ENCODE results near the gene PARD6G. TPM values are rescaled to one million over a fixed set of nuclear protein-coding genes. Genes with fewer than 3 reads are reported as not detected.

PARD6G gene
- polyA plus RNA-seq, 1 of the 3 experiments (the other 2 are of a cell fraction) = 4.3 TPM

- CTCF ChIA-PET = interaction anchor here (1.5 to 3.6 kb wide), 3 partner anchors 9 to 56 kb away, joined by 3 to 15 read pairs (median 10); no protein-coding TSS in a partner anchor
- TF ChIP-seq ELF1 (IDR thresholded peaks at IDR 0.05) (no peak), USF2 (IDR thresholded peaks at IDR 0.05; ENCODE audit: borderline replicate concordance, low read depth, low read length) (no peak), JUND (IDR thresholded peaks at IDR 0.05) (no peak), GATA2 (CRISPR knock-in tag; IDR thresholded peaks at IDR 0.05) (no peak), RFX5 (IDR thresholded peaks at IDR 0.05; ENCODE audit: low read length) (no peak), FOXJ3 (CRISPR knock-in tag; IDR thresholded peaks at IDR 0.05) (no peak)
- TF ChIP-seq, protein P1, sequence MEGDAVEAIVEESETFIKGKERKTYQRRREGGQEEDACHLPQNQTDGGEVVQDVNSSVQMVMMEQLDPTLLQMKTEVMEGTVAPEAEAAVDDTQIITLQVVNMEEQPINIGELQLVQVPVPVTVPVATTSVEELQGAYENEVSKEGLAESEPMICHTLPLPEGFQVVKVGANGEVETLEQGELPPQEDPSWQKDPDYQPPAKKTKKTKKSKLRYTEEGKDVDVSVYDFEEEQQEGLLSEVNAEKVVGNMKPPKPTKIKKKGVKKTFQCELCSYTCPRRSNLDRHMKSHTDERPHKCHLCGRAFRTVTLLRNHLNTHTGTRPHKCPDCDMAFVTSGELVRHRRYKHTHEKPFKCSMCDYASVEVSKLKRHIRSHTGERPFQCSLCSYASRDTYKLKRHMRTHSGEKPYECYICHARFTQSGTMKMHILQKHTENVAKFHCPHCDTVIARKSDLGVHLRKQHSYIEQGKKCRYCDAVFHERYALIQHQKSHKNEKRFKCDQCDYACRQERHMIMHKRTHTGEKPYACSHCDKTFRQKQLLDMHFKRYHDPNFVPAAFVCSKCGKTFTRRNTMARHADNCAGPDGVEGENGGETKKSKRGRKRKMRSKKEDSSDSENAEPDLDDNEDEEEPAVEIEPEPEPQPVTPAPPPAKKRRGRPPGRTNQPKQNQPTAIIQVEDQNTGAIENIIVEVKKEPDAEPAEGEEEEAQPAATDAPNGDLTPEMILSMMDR (IDR thresholded peaks at IDR 0.05) = no peak
- Histone ChIP-seq H3F3A (replicated peaks; ENCODE audit: insufficient read depth) (no peaks in the 10 kb centered on the region), H2AFZ (ENCODE audit: low read depth) (no peak overlapping the region), H3K4me3 (ENCODE audit: low read depth in 2 of 2, low read length in 1 of 2) (no peak overlapping the region), H3K9me3 (no peaks in the 10 kb centered on the region), H3K4me1 (ENCODE audit: control insufficient read depth in 1 of 2, insufficient read depth in 2 of 2, low read depth in 1 of 2, low read length in 1 of 2) (peaks cover 0 to 8% of the 10 kb centered on the region in 2 experiments; a peak in 1 of 4 replicates), H4K20me1 (ENCODE audit: insufficient read depth) (no peaks in the 10 kb centered on the region), H3K4me2 (no peak overlapping the region), H3K9me2 (no peaks in the 10 kb centered on the region), H3K27ac (ENCODE audit: low read depth in 2 of 2, low read length in 1 of 2) (no peak overlapping the region; a peak in 1 of 4 replicates), H3K79me2 (ENCODE audit: insufficient read depth) (no peaks in the 10 kb centered on the region), H3K27me3 (ENCODE audit: insufficient read depth) (no peaks in the 10 kb centered on the region), H3K36me3 (replicated peaks in 1 of 2; ENCODE audit: control insufficient read depth in 1 of 2, insufficient read depth in 2 of 2, low read length in 1 of 2) (no peaks in the 10 kb centered on the region), H3K9ac (no peak overlapping the region)
- POLR2A ChIA-PET = no interaction called here
- 88% methylated on average over 5 of the region's 9 CpGs for WGBS (ENCODE audit: low lambda C conversion rate)
- no peak for DNase-seq
Measured at GRCh38 chr18:80201739-80202138, 45.6 kb downstream of the PARD6G start.

DNA sequence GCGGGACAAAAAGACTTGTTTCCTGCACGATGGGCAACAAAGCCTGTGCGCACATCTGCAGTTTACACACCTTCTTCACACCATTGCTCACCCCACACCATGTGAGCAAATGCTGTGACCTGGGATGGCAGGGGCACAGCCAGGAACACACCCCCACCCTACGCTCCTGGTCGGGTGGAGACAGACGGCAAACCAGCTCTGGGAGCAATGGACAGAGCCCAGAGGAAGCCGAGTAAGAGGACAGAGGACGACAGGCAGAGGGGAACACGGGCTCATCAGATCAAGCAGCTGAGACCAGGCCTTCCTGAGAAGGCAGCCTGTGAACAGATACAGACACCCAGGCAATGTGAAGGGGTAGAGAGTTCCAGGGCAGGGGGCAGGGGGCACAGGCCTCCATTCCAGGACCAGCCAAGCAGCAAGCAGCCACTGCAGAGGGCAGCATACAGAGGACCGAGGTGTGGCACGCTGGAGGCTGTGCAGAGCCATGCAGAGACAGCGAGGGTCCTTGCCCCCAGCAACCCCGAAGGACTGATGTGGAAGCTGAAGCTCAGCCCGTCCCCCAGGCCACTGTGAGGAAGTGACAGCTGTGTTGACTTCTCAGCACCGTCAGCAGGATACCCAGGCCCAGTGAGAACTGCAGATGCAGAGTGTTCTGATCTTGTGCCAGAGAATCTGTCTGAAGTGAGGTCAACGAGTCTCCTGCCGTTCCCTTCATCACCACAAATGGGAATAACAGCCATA, 46.2 kb downstream of the PARD6G start:
- Histone ChIP-seq H3K4me2 (no peak overlapping the region), H3K9ac (no peak overlapping the region), H3K4me3 (ENCODE audit: low read depth in 2 of 2, low read length in 1 of 2) (no peak overlapping the region), H3K36me3 (replicated peaks in 1 of 2; ENCODE audit: control insufficient read depth in 1 of 2, insufficient read depth in 2 of 2, low read length in 1 of 2) (no peaks in the 10 kb centered on the region), H4K20me1 (ENCODE audit: insufficient read depth) (no peaks in the 10 kb centered on the region), H3K9me2 (no peaks in the 10 kb centered on the region), H2AFZ (ENCODE audit: low read depth) (no peak overlapping the region), H3K27ac (ENCODE audit: low read depth in 2 of 2, low read length in 1 of 2) (no peak overlapping the region; a peak in 1 of 4 replicates), H3F3A (replicated peaks; ENCODE audit: insufficient read depth) (no peaks in the 10 kb centered on the region), H3K79me2 (ENCODE audit: insufficient read depth) (no peaks in the 10 kb centered on the region), H3K27me3 (ENCODE audit: insufficient read depth) (no peaks in the 10 kb centered on the region), H3K4me1 (ENCODE audit: control insufficient read depth in 1 of 2, insufficient read depth in 2 of 2, low read depth in 1 of 2, low read length in 1 of 2) (peaks cover 0 to 8% of the 10 kb centered on the region in 2 experiments; a peak in 1 of 4 replicates), H3K9me3 (no peaks in the 10 kb centered on the region)
- POLR2A ChIA-PET = no interaction called here
- WGBS (ENCODE audit: low lambda C conversion rate) = 78% methylated on average over 12 of the region's 17 CpGs
- no peak for DNase-seq
- CTCF ChIA-PET = interaction anchor here (1.1 to 3.6 kb wide), 4 partner anchors 9 to 56 kb away, joined by 3 to 15 read pairs (median 7); no protein-coding TSS in a partner anchor
- no peak for TF ChIP-seq CHD2 (IDR thresholded peaks at IDR 0.05; ENCODE audit: low read length, partially characterized antibody)

Measured in SK-N-SH (cell line).